HG03354 (cell line): ENCODE measurements around the gene RDH16.
"Not testable (repeated sequence)": the region's sequence is repeated elsewhere in the genome, so short reads cannot be mapped to it uniquely, and the experiment has no call there.

Source experiments
- ATAC-seq: cut with Tn5 transposase; IDR thresholded peaks from one replicate; pipeline ENCODE4 v1.9.1; 2021; ENCODE audit warnings: mild to moderate bottlenecking; ENCODE audit not compliant: unreplicated experiment, poor library complexity, severe bottlenecking

Gene RDH16

DNA sequence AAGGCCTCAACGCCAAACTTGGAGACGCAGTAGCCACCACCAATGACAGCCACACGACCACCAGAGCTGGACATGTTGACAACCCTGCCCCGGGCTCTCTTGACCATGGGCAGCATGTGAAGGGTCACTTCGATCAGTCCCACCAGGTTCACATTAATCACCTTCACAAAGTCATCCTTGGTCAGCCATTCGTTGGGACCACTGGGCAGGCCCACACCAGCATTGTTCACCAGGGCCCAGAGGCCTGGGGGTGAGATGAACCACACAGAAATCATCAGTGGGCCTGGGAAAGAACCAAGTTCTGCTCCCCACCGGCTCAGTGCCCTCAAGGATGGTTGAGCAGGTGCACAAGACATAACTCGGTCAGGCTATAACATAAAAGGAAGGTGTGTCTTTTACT, 27.2 kb downstream of the RDH16 start:
- ATAC-seq, result no peak

DNA sequence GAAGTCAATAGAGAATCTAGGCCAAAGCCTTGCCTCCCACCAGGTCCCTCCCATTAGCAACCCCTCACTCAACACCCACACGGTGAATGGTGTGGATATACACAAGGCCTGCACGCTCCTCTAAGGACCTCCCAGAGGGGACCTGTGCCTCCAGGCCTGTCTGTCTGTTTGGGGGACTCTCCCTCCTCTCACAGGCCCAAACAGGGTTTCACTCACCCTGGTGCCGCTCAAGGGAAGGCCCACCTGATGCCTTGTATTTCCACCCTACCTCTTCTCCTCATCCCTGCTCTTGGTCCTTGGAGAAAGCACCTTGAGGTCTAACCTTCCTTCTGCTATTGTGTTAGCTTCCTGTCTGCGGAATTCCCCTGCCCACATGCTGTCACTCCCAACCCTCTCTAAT, 27.6 kb downstream of the RDH16 start:
- ATAC-seq, result no peak

DNA sequence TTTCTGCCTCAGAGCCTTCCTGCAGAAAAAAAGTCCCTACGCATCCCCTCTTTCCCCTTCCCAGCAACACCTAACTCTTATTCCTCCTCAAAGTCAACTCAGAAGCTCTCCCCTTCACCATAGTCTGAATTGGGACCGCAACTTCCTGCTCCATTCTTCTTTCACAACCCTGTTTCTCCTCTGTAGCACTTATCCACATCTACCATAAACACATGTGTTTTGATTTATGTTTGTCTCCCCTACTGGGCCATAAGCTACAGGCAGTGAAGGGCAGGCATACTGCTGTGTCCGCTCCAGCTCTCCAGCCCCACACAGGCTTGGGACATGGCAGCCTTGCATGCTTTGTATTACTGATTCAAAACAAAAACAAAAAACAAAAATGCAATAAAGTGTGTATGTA, 29.1 kb downstream of the RDH16 start:
- ATAC-seq, result no peak

DNA sequence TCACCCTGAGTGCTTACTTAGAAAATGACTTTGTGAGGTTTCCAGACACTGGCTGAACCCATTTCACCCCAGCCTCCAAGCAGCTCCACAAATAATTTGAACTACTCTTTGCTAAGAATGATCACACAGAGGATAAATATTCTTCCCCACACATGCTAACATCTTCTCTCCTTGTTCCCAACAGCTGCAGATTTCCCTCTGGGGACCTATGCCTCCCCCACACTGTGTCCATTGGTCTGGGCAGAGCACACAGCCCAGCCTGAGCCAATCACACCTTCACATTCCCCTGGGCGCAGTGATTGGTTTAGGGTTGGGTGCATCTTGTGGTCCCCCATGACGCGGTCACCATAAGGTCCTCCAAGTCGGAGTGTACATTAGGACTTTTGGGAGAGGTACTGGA, 30.1 kb downstream of the RDH16 start:
- no peak for ATAC-seq

DNA sequence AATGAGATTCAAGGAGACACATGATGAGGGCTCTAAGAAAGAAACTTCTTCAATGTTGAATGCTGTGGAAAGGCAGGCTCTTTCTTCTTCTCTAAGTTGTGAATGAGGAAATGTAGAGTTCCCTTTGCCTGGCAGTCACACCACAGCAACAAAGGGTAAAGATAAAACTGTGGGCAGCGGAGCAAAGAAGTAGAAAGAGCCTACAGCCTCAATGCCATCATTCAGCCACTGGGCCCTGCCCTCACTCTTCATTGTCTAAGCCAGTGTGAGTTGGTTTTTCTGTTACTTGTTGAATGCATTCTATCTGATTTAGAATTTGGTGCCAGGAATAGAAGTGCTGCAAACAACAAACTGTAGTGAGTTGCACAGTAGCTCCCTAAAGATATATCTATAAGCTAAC, 35.4 kb downstream of the RDH16 start:
- no peak for ATAC-seq

DNA sequence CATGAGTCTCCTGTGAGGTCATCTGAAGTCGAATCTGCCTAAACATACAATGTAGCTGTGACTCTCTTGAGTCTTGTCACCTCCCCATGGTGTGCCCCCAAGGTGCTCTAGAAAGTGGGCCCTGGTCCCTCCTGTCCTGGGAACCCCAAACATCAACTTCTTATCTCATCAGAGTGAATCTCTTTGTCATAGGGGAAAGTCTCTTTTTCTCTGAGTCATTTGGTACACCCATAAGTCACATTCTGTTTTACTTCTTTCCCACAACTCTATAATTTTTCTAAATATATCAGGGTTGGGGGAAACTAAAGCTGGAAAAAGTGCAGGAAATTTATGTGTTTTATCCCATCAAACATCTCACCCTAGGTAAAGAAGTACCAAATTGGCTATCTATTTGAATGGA, 36.1 kb downstream of the RDH16 start:
- ATAC-seq, result no peak

DNA sequence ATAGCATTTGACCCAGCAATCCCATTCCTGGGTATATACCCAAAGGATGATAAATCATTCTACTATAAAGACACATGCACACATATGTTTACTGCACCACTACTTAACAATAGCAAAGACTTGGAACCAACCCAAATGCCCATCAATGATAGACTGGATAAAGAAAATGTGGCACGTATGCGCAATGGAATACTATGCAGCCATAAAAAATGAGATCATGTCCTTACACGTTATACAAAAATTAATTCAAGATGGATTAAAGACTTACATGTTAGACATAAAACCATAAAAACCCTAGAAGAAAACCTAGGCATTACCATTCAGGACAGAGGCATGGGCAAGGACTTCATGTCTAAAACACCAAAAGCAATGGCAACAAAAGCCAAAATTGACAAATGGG, 39.3 kb downstream of the RDH16 start:
- not testable (repeated sequence) for ATAC-seq

DNA sequence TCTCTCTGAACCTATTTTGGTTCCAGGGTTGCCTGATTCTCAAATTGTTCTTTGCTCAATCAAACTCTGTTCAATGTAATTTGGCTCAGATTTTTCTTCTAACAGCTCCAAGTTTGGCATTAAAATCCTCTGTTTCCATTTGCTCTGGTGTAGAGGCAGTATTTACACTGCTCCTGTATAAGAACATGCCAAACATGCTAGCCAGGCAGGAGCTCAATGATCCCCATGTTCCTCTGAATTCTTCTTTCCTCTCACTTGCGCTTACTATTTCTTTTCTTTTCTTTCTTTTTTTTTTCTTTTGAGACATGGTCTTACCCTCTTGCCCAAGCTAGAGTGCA, 40.4 kb downstream of the RDH16 start:
- no peak for ATAC-seq

DNA sequence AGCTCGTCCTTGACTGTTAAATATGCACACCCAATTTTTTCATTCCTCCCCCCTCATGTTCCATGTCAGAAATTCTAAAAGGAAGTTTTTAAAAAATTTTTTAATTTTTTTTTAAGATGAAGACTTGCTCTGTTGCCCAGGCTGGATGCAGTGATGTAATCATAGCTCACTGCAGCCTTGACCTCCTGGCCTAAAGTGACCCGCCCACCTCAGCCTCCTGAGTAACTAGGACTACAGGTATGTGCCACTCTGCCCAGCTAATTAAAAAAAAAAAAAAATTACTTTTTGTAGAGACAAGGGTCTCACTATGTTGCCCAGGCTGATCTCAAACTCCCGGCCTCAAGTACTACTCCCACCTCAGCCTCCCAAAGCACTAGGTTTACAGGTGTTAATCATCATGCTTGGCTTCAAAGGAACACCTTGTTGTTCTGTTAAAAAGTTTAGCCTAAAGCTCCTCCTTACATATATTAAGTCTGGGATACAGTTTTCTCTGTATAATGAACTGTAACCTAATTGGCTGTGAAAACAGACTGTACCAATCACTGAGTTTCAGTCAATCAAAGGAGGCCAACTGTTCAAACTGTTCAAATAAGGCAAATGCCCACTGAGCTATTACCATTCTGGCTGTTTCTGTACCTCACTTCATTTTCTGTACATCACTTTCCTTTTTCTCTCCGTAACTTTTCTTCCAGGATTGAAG, 41.0 kb downstream of the RDH16 start:
- ATAC-seq, result no peak

DNA sequence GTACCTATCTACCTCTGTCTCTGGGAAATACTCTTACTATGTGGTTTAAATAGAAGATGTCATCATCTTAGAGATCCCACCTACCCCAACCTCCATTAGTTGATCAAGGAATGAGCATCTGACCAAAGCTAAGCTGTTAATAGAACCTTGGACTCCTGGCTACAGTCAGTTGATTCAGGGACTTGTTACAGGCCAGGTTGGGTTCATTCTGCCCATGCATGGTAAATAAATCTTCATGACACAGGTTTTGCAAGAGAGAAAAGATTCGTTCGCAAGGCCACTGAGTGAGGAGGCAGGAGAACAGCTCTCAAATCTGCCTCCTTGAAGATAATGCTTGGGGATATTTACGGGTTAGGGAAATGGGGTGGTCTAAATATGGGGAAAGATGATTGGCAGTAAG, 42.7 kb downstream of the RDH16 start:
- no peak for ATAC-seq

DNA sequence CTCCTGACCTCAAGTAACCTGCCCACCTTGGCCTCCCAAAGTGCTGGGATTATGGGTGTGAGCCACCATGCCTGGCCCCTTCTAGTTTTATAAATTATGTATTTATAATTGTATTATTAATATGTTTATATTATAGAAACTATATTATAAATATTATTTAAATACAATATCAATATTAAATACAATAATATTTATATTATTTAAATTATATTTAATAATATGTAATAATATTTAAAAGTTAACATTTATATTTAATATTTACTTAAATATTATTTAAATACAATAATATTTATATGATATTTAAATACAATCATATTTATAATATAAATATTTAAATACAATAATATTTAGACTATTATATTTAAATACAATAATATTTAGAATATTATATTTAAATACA, 43.2 kb downstream of the RDH16 start:
- no peak for ATAC-seq

DNA sequence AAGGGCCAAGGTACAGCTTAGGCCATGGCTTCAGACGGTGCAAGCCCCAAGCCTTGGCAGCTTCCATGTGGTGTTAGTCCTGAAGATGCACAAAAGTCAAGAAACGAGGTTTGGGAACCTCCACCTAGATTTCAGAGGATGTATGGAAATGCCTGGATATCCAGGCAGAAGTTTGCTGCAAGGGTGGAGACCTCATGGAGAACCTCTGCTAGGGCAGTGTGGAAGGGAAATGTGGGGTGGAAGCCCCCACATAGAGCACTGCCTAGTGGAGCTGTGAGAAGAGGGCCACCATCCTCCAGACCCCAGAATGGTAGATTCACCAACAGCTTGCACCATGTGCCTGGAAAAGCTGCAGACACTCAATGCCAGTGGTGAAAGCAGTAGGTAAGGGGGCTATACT, 48.0 kb downstream of the RDH16 start:
- not testable (repeated sequence) for ATAC-seq

DNA sequence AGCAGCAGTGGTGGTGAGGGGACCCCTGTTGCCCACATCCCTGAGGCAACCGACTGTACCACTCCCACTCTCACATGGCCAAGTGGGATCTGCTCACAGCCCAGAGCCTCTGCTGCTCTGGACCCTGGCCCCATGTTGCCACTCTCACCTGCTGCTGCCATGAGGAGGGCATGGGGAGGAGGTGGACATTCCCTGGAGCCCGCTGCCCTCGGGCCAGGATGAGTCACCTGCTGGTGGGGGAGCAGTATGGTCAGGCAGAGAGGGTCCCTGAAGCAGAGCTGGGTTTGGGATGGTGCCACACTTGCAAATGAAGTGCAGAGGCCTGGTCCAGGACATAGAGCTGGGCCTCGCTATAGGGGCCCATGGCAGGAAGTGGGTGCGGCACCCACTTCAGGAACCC, 49.3 kb downstream of the RDH16 start:
- ATAC-seq, result no peak

DNA sequence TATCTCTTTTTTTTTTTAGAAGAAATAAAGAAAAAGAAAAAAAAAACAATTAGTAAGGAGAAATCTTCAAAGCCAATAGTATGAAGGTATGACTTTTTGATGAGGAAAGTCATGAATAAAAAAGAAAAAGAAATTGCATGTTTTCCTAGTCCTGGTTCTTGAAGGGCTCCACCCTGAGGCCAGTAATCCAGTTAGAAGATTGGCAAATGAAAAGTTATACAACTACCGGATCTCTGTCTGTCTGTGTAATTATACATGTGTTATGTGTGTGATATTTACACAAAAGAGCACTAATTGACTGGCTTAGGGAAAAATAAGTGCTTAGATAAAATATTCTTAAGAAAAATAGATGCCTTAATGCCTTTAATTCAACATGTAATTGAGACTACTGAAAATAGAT, 51.6 kb downstream of the RDH16 start:
- ATAC-seq, result no peak

DNA sequence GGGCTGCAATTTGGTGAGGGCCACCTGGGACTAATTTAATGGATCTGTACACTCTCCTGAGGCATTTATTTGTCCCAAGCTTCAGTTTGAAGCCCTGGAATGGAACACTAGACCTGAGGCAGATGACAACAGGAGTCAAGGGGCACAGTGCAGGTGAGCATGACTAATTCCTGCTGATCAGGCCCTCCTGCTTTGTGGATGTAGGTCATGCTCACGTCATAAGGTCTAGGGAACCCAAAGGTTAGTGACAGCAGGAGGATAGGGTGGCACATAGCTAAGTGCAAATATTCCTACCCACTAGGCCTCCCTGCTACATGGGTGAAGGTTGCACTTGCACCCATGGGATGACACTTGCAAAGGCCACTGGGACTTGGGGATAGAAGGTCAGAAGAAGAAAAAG, 54.0 kb downstream of the RDH16 start:
- no peak for ATAC-seq
